ENCODE results near the gene RTL10. TPM values are rescaled to one million over a fixed set of nuclear protein-coding genes. Genes with fewer than 3 reads are reported as not detected.

Gene RTL10
- total RNA-seq, 1 donor from 2014 or later: 24.1 TPM

DNA sequence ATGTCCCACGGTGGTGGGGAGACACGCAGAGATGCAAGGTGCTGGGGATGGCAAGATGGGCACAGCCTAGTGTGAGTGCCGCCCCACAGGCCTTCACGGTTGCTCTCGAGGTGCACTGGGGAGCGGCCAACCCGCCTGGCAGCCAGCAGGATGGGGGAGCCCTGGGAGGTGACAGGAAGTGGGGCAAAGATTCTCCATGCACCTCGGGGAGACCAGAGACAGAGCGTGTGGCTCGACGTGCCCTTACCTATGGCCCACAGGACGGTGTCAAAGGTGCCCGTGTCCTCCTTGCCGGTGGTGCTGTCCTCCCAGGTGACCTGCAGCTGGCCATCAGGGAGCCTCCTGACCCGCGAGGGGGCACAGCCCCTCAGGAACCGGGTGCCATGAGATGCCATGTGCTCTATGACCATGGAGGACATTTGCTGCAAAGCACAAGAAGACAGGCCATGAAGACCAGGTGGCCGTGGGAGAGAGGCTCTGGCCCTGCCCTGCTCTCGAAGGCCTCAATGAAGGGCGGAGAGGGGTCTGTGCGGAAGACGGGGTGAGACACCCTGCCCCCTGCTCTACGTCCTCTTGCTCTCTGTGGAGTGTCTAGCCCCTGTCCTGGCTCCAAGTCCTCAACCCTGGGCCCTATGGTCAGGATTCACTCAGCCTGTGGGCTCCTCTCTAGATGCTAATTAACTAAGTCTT is 40.6 kb upstream of the RTL10 start:
- H3K4me3 Mint-ChIP-seq: no peak overlapping the region
- no peak overlapping the region for H3K27ac Mint-ChIP-seq
- peaks cover 2% of the 10 kb centered on the region for H3K36me3 Mint-ChIP-seq (ENCODE audit: low read depth)
- H3K4me1 Mint-ChIP-seq (ENCODE audit: low read depth): peaks cover 28% of the 10 kb centered on the region
- DNase-seq (ENCODE audit: low spot score): no peak
- no peaks in the 10 kb centered on the region for H3K27me3 Mint-ChIP-seq (ENCODE audit: insufficient read depth)
- no peaks in the 10 kb centered on the region for H3K9me3 Mint-ChIP-seq
- intact Hi-C loops (cut with micrococcal nuclease): no loop called here

GRCh38 chr22:19893363-19893762 is 38.7 kb upstream of the RTL10 start:
- Mint-ChIP-seq H3K9me3 (no peaks in the 10 kb centered on the region), H3K4me1 (ENCODE audit: low read depth) (peaks cover 34% of the 10 kb centered on the region), H3K27ac (no peak overlapping the region), H3K27me3 (ENCODE audit: insufficient read depth) (no peaks in the 10 kb centered on the region), H3K4me3 (no peak overlapping the region), H3K36me3 (ENCODE audit: low read depth) (peaks cover 2% of the 10 kb centered on the region)
- no peak for DNase-seq (ENCODE audit: low spot score)
- intact Hi-C loops (cut with micrococcal nuclease): loop anchor here (5.0 kb wide), 5 partner anchors 49 to 751 kb away; partner anchors contain the start of genes CDC45, COMT, ESS2 and TXNRD2

DNA sequence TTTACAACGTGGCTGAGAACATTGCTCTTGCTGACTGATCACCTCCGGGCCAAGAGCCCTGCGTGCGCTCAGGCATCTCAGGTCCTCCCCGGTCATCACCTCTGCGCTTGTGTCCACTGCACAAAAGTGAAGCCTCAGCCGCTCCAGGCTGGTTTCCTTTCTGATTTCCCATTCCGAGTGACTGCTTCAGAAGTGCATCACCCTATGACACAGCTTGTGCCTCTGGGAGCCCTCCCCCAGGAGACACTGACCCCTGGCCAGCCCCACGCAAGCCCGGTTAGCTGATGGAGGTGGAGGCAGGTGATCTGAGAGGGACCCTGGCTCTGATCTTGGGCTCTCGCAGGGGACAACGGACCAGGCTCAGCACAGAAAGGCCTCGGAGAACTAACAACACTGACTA is 38.3 kb upstream of the RTL10 start:
- peaks cover 2% of the 10 kb centered on the region for H3K36me3 Mint-ChIP-seq (ENCODE audit: low read depth)
- H3K9me3 Mint-ChIP-seq: no peaks in the 10 kb centered on the region
- intact Hi-C loops (cut with micrococcal nuclease): loop anchor here (1.0 to 5.0 kb wide), 6 partner anchors 39 to 751 kb away; partner anchors contain the start of genes CDC45, COMT, ESS2 and GNB1L
- peaks cover 34% of the 10 kb centered on the region for H3K4me1 Mint-ChIP-seq (ENCODE audit: low read depth)
- peak overlapping the region; percentile 1 for H3K27ac Mint-ChIP-seq
- H3K4me3 Mint-ChIP-seq: no peak overlapping the region
- H3K27me3 Mint-ChIP-seq (ENCODE audit: insufficient read depth): no peaks in the 10 kb centered on the region
- no peak for DNase-seq (ENCODE audit: low spot score)

- H3K9me3 Mint-ChIP-seq: no peaks in the 10 kb centered on the region
- peaks cover 38% of the 10 kb centered on the region for H3K4me1 Mint-ChIP-seq (ENCODE audit: low read depth)
- no peaks in the 10 kb centered on the region for H3K27me3 Mint-ChIP-seq (ENCODE audit: insufficient read depth)
- peak; percentile 28 for DNase-seq (ENCODE audit: low spot score)
- peak overlapping the region; percentile 95 for H3K27ac Mint-ChIP-seq
- peaks cover 2% of the 10 kb centered on the region for H3K36me3 Mint-ChIP-seq (ENCODE audit: low read depth)
- intact Hi-C loops (cut with micrococcal nuclease): loop anchor here (1.0 to 5.0 kb wide), 6 partner anchors 38 to 750 kb away; partner anchors contain the start of genes CDC45, COMT, ESS2 and GNB1L
- peak overlapping the region; percentile 77 for H3K4me3 Mint-ChIP-seq
Observed at GRCh38 chr22:19892257-19892879, 37.7 kb upstream of the RTL10 start.

GRCh38 chr22:19891317-19892256 is 36.9 kb upstream of the RTL10 start:
- Mint-ChIP-seq H3K36me3 (ENCODE audit: low read depth) (peaks cover 2% of the 10 kb centered on the region), H3K4me3 (peak overlapping the region; percentile 77), H3K27ac (peak overlapping the region; percentile 95), H3K27me3 (ENCODE audit: insufficient read depth) (no peaks in the 10 kb centered on the region), H3K4me1 (ENCODE audit: low read depth) (peaks cover 45% of the 10 kb centered on the region), H3K9me3 (no peaks in the 10 kb centered on the region)
- intact Hi-C loops (cut with micrococcal nuclease): loop anchor here (1.0 to 5.0 kb wide), 7 partner anchors 19 to 749 kb away; partner anchors contain the start of genes CDC45, COMT, ESS2 and GNB1L
- DNase-seq (ENCODE audit: low spot score): peak; percentile 58

- Mint-ChIP-seq H3K27ac (peak overlapping the region; percentile 95), H3K4me1 (ENCODE audit: low read depth) (peaks cover 45% of the 10 kb centered on the region), H3K9me3 (no peaks in the 10 kb centered on the region), H3K27me3 (ENCODE audit: insufficient read depth) (peaks cover 2% of the 10 kb centered on the region), H3K36me3 (ENCODE audit: low read depth) (peaks cover 2% of the 10 kb centered on the region), H3K4me3 (peak overlapping the region; percentile 77)
- intact Hi-C loops (cut with micrococcal nuclease): loop anchor here (1.0 to 5.0 kb wide), 6 partner anchors 20 to 748 kb away; partner anchors contain the start of genes CDC45, COMT, ESS2 and TXNRD2
- no peak for DNase-seq (ENCODE audit: low spot score)
Observed at GRCh38 chr22:19890502-19891316, 36.0 kb upstream of the RTL10 start.

- Mint-ChIP-seq H3K4me1 (ENCODE audit: low read depth) (peaks cover 45% of the 10 kb centered on the region), H3K36me3 (ENCODE audit: low read depth) (peaks cover 2% of the 10 kb centered on the region), H3K4me3 (no peak overlapping the region), H3K27me3 (ENCODE audit: insufficient read depth) (peaks cover 2% of the 10 kb centered on the region), H3K9me3 (no peaks in the 10 kb centered on the region), H3K27ac (peak overlapping the region; percentile 43)
- intact Hi-C loops (cut with micrococcal nuclease): loop anchor here (5.0 kb wide), 5 partner anchors 52 to 748 kb away; partner anchors contain the start of genes CDC45, COMT, ESS2 and TXNRD2
- no peak for DNase-seq (ENCODE audit: low spot score)
Observed at GRCh38 chr22:19889951-19890350, 35.3 kb upstream of the RTL10 start.

DNA sequence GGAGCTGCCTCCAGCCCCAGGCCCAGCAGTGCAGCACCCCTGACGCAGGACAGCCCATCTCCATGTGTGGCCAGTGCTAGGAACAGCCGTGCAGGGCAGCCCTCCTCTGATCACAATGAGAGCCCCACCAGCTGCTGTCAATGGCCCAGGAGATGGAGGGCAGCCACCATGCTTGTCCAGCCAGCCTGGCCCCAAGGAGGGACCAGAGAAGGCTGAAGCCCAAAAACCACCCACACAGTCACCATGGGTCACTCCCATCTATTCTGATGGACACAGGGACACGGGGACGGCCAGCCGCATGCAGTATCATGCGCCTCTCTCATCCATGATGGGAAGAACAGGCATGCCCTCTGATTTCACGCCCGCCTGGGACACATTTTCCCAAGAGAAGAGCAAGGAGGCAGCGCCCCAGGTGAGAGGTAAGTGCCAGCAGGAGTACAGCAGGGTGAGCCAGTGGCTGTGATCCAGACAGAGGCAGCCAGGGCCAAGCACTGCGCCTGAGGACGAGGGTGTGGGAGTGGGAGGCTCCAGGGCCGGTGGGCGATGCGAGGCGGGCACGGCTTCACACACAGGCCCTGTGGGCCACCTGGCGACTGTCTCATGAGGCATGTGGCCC is 33.6 kb upstream of the RTL10 start:
- Mint-ChIP-seq H3K27me3 (ENCODE audit: insufficient read depth) (peaks cover 2% of the 10 kb centered on the region), H3K27ac (no peak overlapping the region), H3K4me1 (ENCODE audit: low read depth) (peaks cover 45% of the 10 kb centered on the region), H3K36me3 (ENCODE audit: low read depth) (peaks cover 2% of the 10 kb centered on the region), H3K4me3 (no peak overlapping the region), H3K9me3 (no peaks in the 10 kb centered on the region)
- intact Hi-C loops (cut with micrococcal nuclease): no loop called here
- no peak for DNase-seq (ENCODE audit: low spot score)

- Mint-ChIP-seq H3K27ac (no peak overlapping the region), H3K9me3 (no peaks in the 10 kb centered on the region), H3K4me3 (no peak overlapping the region), H3K36me3 (ENCODE audit: low read depth) (peaks cover 2% of the 10 kb centered on the region), H3K27me3 (ENCODE audit: insufficient read depth) (peaks cover 2% of the 10 kb centered on the region), H3K4me1 (ENCODE audit: low read depth) (peaks cover 39% of the 10 kb centered on the region)
- intact Hi-C loops (cut with micrococcal nuclease): no loop called here
- no peak for DNase-seq (ENCODE audit: low spot score)
Observed at GRCh38 chr22:19887256-19887985, 32.7 kb upstream of the RTL10 start.

DNA sequence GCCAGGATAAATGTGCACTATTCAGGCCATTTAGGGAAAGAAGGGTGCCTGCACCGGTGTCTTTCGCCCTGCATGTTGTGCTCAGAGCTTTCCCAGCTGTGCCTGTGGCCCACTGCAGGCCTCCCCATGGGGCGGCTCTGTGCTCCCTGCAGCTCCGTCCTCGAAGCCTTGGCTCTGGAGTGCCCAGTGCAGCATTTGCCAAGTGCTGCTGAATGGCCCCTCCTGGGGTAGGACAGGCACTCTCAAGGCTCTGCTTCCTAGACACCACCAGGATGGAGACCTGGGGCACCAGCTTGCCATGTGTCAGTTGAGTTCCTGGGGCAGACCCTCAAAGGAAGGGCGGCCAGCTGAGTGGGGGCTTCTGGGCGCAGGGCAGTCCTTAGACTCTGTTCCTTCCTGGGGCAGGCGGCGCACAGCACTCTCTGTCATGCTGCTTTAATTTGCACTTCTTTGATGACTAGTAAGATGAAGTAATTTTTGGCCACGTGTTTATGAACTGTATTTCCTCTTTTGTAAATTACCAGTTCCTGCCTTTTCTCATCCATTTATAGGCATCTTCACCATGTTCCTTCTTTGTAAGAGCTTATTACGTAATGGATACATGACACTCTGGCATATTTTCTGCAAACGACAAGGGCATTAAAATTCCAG is 32.1 kb upstream of the RTL10 start:
- Mint-ChIP-seq H3K4me3 (no peak overlapping the region), H3K27me3 (ENCODE audit: insufficient read depth) (peaks cover 2% of the 10 kb centered on the region), H3K27ac (peak overlapping the region; percentile 10), H3K9me3 (no peaks in the 10 kb centered on the region), H3K4me1 (ENCODE audit: low read depth) (peaks cover 32% of the 10 kb centered on the region), H3K36me3 (ENCODE audit: low read depth) (peaks cover 2% of the 10 kb centered on the region)
- intact Hi-C loops (cut with micrococcal nuclease): no loop called here
- DNase-seq (ENCODE audit: low spot score): no peak
